Activated CD8-positive, alpha-beta memory T cell treated with anti-CD3 and anti-CD28 coated beads, Interleukin-2, amount 50 U/mL, for 4 hours (primary cell): ENCODE data around the gene UBALD1.

Source experiments
- DNase-seq: peaks from one replicate; pipeline ENCODE4 v3.0.0-alpha.2; 2020

UBALD1 gene

GRCh38 chr16:4641895-4642294 lies 27.2 kb upstream of the UBALD1 start:
- DNase-seq: no peak

- DNase-seq: no peak
Observed at GRCh38 chr16:4641306-4641687, 26.6 kb upstream of the UBALD1 start.

DNA sequence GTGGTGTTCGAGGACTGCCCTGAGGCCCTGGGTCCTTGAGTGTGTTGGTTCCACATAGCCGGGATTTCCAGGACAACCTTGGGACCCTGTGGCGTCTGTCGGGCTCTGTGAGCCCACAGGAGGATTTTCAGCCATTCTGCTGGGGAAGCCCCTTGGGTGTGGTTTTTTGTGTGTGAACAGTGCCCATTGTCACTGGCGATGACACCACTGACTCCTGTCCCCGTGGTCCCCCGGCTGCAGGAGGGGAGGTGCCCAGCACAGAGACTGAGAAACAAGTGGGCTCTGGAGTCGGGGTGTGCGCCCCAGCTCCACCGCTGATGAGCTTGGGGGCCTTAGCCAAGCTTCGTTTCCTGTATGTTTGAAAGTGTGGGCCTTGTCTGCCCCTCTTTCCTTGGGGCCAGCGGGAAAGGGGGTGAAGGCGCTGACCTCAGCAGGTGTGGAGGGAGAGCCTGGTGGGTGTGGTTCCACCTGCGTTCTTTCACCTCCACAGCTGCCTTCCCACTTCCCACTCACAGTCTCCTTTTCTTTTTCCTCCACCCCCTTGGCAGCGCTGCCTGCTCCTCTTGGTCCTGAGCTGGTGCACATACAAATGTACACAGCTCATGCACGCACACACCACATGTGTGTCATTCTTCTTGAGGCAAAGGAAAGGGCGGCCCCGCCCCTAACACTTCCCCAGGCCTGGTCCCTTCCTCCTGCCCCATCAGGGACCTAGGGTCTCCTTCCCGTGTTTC lies 26.1 kb upstream of the UBALD1 start:
- DNase-seq: no peak

- no peak for DNase-seq
Observed at GRCh38 chr16:4639899-4640509, 25.3 kb upstream of the UBALD1 start.

- DNase-seq: no peak
Observed at GRCh38 chr16:4637501-4638166, 22.9 kb upstream of the UBALD1 start.

GRCh38 chr16:4636196-4636595 lies 21.5 kb upstream of the UBALD1 start:
- no peak for DNase-seq

- no peak for DNase-seq
Observed at GRCh38 chr16:4634768-4635167, 20.1 kb upstream of the UBALD1 start.

DNA sequence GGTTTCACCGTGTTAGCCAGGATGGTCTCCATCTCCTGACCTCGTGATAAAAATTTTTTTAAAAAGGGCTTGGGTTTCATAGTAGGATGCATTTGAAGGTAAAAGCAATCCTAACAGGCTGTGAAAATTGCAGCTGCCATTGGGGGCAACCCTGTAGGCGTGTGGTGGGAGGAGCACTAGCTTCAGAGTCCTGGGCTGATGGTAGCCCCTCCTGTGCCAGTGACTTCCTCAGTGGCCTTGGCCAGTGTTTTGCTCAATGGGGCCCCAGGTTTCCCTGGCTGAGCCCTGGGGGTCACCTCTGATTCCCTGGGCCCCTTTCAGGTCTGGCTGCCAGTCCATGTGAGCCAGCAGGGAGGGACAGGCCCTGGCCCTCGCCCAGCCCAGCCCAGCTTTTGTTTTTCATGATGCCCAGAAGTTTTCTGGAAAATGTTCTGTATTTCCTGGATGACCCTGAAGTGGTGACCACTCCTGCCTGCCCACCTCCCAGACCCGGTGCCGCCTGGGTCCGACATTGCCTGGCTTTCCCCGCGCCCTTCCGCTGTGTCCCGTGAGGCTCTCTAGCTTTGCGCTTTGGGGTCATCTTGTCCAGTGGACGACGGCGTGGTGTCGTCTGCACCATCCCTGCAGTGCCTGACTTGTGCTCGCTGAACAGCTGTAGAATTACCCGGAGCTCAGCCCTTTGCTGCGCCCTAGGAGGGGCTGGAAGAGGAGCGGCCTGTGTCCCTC lies 19.4 kb upstream of the UBALD1 start:
- no peak for DNase-seq

- DNase-seq: no peak
Observed at GRCh38 chr16:4631444-4631843, 16.8 kb upstream of the UBALD1 start.

GRCh38 chr16:4628283-4628682 lies 13.6 kb upstream of the UBALD1 start:
- DNase-seq: no peak

GRCh38 chr16:4626396-4626795 lies 11.7 kb upstream of the UBALD1 start:
- DNase-seq: no peak

DNA sequence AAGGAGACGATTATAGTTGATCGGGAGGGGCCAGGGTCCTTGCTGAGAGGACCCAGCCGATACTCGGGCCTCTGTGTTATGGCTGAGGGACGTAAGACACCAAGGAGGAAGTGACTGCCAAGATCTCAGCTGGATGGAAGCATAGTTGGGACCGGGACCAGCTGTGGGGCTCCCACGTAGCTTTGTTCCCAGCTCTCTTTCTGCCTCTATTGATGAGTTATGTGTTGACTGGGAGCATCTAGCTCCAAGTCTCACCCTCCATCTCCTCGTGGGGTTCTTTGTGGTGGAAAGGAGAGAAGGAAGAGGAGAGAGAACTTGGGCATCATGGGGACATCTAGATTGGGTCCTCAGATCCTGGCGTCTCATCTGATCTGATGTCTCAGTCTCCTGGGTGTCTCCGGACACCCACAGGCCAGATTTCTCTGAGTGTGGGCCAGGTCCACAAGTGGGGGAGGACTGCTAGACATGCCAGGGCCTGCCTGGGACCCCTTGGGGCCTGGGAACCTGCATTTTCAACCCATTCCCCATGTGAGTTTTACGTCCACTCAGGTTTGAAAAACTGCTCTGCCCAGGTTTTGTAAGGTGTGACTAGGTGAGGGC lies 11.0 kb upstream of the UBALD1 start:
- no peak for DNase-seq

GRCh38 chr16:4624827-4625559 lies 10.3 kb upstream of the UBALD1 start:
- DNase-seq: peak; percentile 70

DNA sequence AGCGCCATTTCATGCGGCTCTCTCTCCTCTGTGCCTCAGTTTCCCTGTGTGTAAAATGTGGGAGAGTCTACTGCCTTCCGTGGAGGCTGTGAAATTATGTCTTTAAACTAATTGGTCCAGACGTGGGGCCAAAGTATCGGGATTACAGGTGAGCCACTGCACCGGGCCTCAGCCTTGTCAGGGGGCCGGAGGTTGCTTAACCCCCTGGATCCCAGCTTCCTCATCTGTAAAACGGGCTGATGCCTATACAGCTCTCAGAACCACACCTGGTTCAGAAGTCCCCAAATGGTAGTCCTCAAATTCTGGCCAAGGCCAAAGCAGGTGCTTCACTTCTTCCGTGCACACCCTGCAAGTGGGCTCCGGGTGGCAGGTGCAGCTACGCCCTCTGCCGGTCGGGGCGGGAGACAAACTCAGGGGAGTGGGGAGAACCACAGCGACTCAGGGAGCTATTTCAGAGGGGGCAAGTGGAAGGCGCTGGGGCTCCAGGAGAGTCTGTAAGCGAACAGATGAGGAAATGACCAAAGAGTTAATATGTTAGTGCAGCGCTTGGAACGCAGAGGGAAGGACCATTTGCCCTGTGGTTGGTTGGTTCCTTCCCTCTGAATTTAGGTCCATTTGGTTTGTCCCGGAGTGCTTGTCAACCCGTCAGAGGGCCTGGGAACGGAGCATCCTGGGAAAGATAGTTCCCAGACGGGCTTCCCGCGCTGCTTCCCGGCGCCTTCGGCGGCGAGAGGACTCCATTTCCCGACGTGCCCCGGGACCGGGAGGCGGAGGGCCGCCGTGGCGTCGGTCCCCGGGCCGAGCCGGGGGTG lies 9.5 kb upstream of the UBALD1 start, which contains the start of gene MGRN1:
Gene MGRN1, plus strand, starts transcription at position 812 of the 812 bp plus-strand sequence. CDS start 135 bp downstream, outside the sequence.
- peak; percentile 88 for DNase-seq

GRCh38 chr16:4623593-4623992 lies 8.9 kb upstream of the UBALD1 start:
- no peak for DNase-seq

GRCh38 chr16:4618645-4619418 lies 4.1 kb upstream of the UBALD1 start:
- DNase-seq: no peak

DNA sequence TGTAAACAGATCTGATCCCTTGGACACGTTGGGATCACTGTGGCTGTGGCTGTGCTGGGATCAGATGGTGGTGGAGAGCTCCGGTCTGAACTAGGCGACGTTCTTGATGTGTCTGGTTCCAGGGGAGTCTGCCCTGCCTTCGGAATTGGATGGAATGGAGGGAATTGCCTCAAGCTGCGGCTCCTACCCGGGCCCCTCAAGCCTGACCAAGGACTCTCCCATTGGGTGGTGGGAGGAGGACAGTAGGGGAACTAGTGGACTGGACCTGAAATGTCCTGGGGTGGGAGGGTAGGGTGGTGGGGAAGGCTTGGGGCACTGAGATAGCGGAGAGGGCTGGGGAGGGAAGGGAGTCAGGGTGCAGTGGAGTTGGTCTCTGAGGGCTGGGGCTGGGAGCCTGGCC lies 3.2 kb upstream of the UBALD1 start:
- DNase-seq: no peak

GRCh38 chr16:4616047-4616811 lies 1.5 kb upstream of the UBALD1 start:
- peak; percentile 98 for DNase-seq

- no peak for DNase-seq
Observed at GRCh38 chr16:4615384-4616046, 827 bp upstream of the UBALD1 start.
